HG02884 (cell line): ENCODE measurements around the gene KATNB1.
"Not testable (repeated sequence)": the region's sequence is repeated elsewhere in the genome, so short reads cannot be mapped to it uniquely, and the experiment has no call there.

Experiments
- ATAC-seq: cut with Tn5 transposase; IDR thresholded peaks from one replicate; pipeline ENCODE4 v1.9.1; 2021; ENCODE audit warnings: mild to moderate bottlenecking, moderate library complexity; ENCODE audit not compliant: unreplicated experiment

KATNB1 gene

GRCh38 chr16:57766714-57767348 is 31.3 kb downstream of the KATNB1 start:
- ATAC-seq, result no peak

GRCh38 chr16:57769541-57770145 is 34.1 kb downstream of the KATNB1 start:
- no peak for ATAC-seq

- ATAC-seq, result no peak
These were observed 34.8 kb downstream of the KATNB1 start for GRCh38 chr16:57770361-57770760.

- no peak for ATAC-seq
These were observed 35.7 kb downstream of the KATNB1 start for GRCh38 chr16:57771141-57771785.

GRCh38 chr16:57773019-57773418 is 37.4 kb downstream of the KATNB1 start:
- no peak for ATAC-seq

GRCh38 chr16:57773655-57774295 is 38.2 kb downstream of the KATNB1 start:
- ATAC-seq, result no peak

GRCh38 chr16:57774705-57775285 is 39.2 kb downstream of the KATNB1 start:
- no peak for ATAC-seq

GRCh38 chr16:57775661-57776469 is 40.3 kb downstream of the KATNB1 start:
- no peak for ATAC-seq

GRCh38 chr16:57778658-57779057 is 43.1 kb downstream of the KATNB1 start:
- ATAC-seq, result no peak

- not testable (repeated sequence) for ATAC-seq
These were observed 44.3 kb downstream of the KATNB1 start for GRCh38 chr16:57779836-57780235.

GRCh38 chr16:57781349-57781740 is 45.8 kb downstream of the KATNB1 start:
- ATAC-seq, result no peak

GRCh38 chr16:57781741-57782606 is 46.4 kb downstream of the KATNB1 start:
- ATAC-seq, result no peak

- ATAC-seq, result not testable (repeated sequence)
These were observed 47.1 kb downstream of the KATNB1 start for GRCh38 chr16:57782607-57783055.

GRCh38 chr16:57783116-57783515 is 47.5 kb downstream of the KATNB1 start:
- no peak for ATAC-seq

- no peak for ATAC-seq
These were observed 48.3 kb downstream of the KATNB1 start for GRCh38 chr16:57783883-57784282.

- ATAC-seq, result no peak
These were observed 48.8 kb downstream of the KATNB1 start for GRCh38 chr16:57784334-57784733.

GRCh38 chr16:57785385-57785784 is 49.8 kb downstream of the KATNB1 start:
- no peak for ATAC-seq

GRCh38 chr16:57785924-57786323 is 50.4 kb downstream of the KATNB1 start:
- ATAC-seq, result no peak

GRCh38 chr16:57786632-57787518 is 51.3 kb downstream of the KATNB1 start:
- no peak for ATAC-seq
